Right ventricle myocardium inferior (tissue), 1 donor: ENCODE data around the gene CACNG7. TPM values are rescaled to one million over a fixed set of nuclear protein-coding genes. Genes with fewer than 3 reads are reported as not detected.

Source experiments
- ATAC-seq: fragments of 200-7000 bp; cut with Tn5 transposase; one replicate; pipeline ENCODE4 v1.9.1; 2020; ENCODE audit warnings: mild to moderate bottlenecking, moderate library complexity
- DNase-seq: peaks from one replicate; pipeline ENCODE4 v3.0.0; 2021; ENCODE audit errors: missing footprints
- intact Hi-C: fragments of 100-400 bp; cut with DNase I; formaldehyde crosslinking; loops from one replicate; pipeline ENCODE4 v1.11.0; 2022
- total RNA-seq: library from RNA; stranded (reverse); fragmentation: NEBNext Ultra II Directional; extraction: Animal tissue kit (Norgen Biotek cat#: 25700); gene quantifications from one replicate; pipeline ENCODE4 v1.2.1, GENCODE V29; 2021
- donor health status: DM: no; HTN: yes; CAD: no; lungs with severe emphysema.

The CACNG7 gene
- total RNA-seq, 1 donor from 2014 or later = not detected

- intact Hi-C loops = no loop called here
- no peak for DNase-seq
- no peak for ATAC-seq
Observed at GRCh38 chr19:53962887-53963431, 53.9 kb downstream of the CACNG7 start, which contains the start of gene CACNG8. CACNG8 (plus strand) TSS chr19:53962937.

GRCh38 chr19:53965091-53965490 lies 56.0 kb downstream of the CACNG7 start:
- ATAC-seq (no peak), DNase-seq (no peak)
- intact Hi-C loops = no loop called here

GRCh38 chr19:53966931-53967330 lies 57.9 kb downstream of the CACNG7 start:
- no peak for ATAC-seq
- intact Hi-C loops = no loop called here

GRCh38 chr19:53969366-53969765 lies 60.3 kb downstream of the CACNG7 start:
- ATAC-seq = no peak
- DNase-seq = no peak
- intact Hi-C loops = no loop called here

More at GRCh38 chr19:53966931-53967330, 57.9 kb downstream of the CACNG7 start:
- no peak for DNase-seq

GRCh38 chr19:53971673-53972072 lies 62.6 kb downstream of the CACNG7 start:
- DNase-seq (no peak), ATAC-seq (no peak)
- intact Hi-C loops = no loop called here

GRCh38 chr19:53977429-53977990 lies 68.4 kb downstream of the CACNG7 start:
- DNase-seq (no peak), ATAC-seq (peak; percentile 88)
- intact Hi-C loops = no loop called here

- intact Hi-C loops = no loop called here
- ATAC-seq (peak; percentile 42), DNase-seq (no peak)
Observed at GRCh38 chr19:53977991-53978731, 69.1 kb downstream of the CACNG7 start.

GRCh38 chr19:53978975-53979801 lies 70.1 kb downstream of the CACNG7 start:
- intact Hi-C loops = no loop called here
- ATAC-seq (no peak), DNase-seq (no peak)

GRCh38 chr19:53980539-53981375 lies 71.7 kb downstream of the CACNG7 start:
- intact Hi-C loops = no loop called here
- no peak for ATAC-seq
- no peak for DNase-seq

GRCh38 chr19:53981376-53981951 lies 72.4 kb downstream of the CACNG7 start:
- DNase-seq = no peak
- no peak for ATAC-seq
- intact Hi-C loops = no loop called here

- no peak for DNase-seq
- no peak for ATAC-seq
- intact Hi-C loops = no loop called here
Observed at GRCh38 chr19:53982001-53982451, 72.9 kb downstream of the CACNG7 start.

- ATAC-seq = no peak
- intact Hi-C loops = no loop called here
- DNase-seq = peak; percentile 78
Observed at GRCh38 chr19:53982611-53983010, 73.5 kb downstream of the CACNG7 start.

- DNase-seq = no peak
- ATAC-seq = no peak
- intact Hi-C loops = no loop called here
Observed at GRCh38 chr19:53983457-53984289, 74.6 kb downstream of the CACNG7 start.

GRCh38 chr19:53985863-53986262 lies 76.8 kb downstream of the CACNG7 start:
- intact Hi-C loops = no loop called here
- DNase-seq (no peak), ATAC-seq (no peak)

- intact Hi-C loops = no loop called here
- no peak for ATAC-seq
- DNase-seq = no peak
Observed at GRCh38 chr19:53988981-53989380, 79.9 kb downstream of the CACNG7 start.

- ATAC-seq = no peak
- DNase-seq = no peak
- intact Hi-C loops = no loop called here
Observed at GRCh38 chr19:53989600-53990533, 80.8 kb downstream of the CACNG7 start.
